GM20431 (cell line): ENCODE results near the gene ADARB2.
"Not testable (repeated sequence)": the region's sequence is repeated elsewhere in the genome, so short reads cannot be mapped to it uniquely, and the experiment has no call there.

Experiments used
- in situ Hi-C: fragments of 300-500 bp; cut with MseI, MboI; formaldehyde crosslinking; loops from one replicate; pipeline ENCODE4 v1.15.0; 2020; ENCODE audit warnings: low sequenced_read_pairs; ENCODE audit not compliant: unreplicated experiment

ADARB2 gene

DNA sequence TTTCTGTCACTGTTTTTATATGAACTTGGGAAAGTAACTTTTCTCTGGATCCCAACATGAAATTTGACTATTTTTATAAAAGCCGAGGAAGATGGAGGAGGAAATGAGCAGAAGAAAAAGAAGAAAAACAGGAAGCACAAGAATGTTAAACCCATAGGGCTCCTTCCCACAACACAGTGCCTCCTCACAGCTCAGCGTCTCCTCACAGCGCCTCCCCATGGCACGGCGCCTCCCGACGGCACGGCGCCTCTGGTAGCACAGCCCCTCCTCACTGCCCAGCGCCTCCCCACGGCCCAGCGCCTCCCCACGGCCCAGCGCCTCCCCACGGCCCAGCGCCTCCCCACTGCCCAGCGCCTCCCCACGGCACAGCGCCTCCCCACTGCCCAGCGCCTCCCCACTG, 410.8 kb downstream of the ADARB2 start:
- in situ Hi-C loops, result not testable (repeated sequence)

- in situ Hi-C loops, result no loop called here
These were observed 412.4 kb downstream of the ADARB2 start for GRCh38 chr10:1324903-1325302.

GRCh38 chr10:1323951-1324350, 413.4 kb downstream of the ADARB2 start:
- in situ Hi-C loops, result no loop called here

DNA sequence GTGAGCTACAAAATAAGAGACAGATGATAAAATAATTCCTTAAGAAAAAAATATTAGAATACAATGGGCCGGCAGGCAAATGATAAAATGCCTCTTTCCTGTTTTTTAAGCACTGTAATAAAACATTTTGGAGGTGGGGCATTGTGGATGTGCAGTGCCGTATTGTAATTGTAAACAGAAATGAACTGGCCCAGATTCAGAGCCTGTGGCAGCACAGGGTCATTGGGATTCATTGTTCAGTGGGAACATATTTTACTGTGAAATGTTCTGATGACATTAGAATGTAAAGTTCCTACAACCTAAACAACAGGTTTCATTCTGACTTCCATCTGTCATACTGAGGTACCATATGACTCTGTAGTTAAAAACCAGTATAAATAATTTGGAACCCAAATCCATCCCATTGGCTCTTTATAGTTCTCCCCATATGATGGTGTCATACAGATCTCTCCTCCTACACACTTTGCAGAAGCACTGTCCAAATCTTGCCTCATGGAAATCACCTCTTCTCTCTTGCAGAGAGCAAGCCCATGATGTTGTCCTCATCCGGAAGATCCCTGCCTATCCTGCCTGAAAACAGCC, 416.5 kb downstream of the ADARB2 start:
- in situ Hi-C loops, result no loop called here

- in situ Hi-C loops, result no loop called here
These were observed 420.5 kb downstream of the ADARB2 start for GRCh38 chr10:1316809-1317143.

DNA sequence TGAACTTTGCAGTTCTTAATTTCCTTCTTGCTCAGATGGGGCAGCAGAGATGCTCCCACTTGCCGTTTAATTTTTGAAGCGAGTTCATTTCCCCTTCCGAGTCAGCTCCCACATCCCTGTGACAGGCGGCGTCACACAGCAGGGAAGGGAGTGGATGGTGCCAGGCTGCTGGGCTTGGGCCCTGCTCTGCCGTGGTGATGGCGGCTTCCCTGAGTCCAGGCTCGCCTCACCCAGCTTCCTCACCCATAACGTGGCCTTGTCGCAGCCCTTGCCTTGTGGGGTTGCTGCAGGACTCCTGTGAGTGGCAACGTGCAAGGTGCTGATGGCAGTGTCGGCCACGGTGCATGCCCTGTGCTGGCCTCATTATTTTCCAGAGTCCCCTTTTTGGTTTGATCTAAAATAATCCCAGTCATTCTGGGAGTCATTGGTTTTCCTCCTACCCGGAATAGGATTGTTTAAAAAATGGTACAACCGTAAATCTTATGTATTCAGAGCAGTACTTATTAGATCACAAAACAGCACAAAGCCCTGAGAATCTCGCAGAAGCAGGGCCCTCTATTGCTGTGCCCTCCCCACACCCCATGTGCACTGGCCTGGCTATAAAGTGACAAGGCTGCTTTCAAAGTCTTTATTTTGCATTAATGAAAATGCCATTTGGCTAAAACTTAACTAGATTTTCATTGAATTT, 421.1 kb downstream of the ADARB2 start:
- in situ Hi-C loops, result no loop called here

- in situ Hi-C loops, result no loop called here
These were observed 422.1 kb downstream of the ADARB2 start for GRCh38 chr10:1315178-1315577.

- in situ Hi-C loops, result no loop called here
These were observed 425.6 kb downstream of the ADARB2 start for GRCh38 chr10:1311726-1312125.

DNA sequence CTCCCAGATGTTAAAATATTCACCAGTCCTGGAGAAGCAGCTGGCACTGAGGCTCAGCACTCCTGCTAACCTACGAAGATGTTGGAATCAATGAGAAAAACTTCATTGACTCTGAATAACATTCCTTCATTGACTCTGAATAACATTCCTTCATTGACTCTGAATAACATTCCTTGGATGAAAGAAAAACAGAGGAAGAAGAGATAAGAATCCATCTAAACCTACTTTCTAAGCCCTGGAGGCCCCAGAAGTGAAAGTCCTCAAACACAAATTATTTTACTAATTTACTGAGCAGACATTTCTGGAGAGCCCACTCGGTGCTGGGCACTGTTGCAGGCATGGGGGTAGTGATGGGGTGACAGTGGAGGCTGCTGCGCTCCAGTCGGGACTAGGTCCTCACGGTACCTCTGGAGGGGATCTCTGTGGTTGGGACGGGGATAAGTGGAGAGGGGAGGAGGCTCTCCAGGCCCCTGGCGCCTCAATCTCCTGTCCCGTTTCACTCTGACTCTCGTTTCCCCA, 427.0 kb downstream of the ADARB2 start:
- in situ Hi-C loops, result no loop called here

- in situ Hi-C loops, result no loop called here
These were observed 427.6 kb downstream of the ADARB2 start for GRCh38 chr10:1309617-1310270.

DNA sequence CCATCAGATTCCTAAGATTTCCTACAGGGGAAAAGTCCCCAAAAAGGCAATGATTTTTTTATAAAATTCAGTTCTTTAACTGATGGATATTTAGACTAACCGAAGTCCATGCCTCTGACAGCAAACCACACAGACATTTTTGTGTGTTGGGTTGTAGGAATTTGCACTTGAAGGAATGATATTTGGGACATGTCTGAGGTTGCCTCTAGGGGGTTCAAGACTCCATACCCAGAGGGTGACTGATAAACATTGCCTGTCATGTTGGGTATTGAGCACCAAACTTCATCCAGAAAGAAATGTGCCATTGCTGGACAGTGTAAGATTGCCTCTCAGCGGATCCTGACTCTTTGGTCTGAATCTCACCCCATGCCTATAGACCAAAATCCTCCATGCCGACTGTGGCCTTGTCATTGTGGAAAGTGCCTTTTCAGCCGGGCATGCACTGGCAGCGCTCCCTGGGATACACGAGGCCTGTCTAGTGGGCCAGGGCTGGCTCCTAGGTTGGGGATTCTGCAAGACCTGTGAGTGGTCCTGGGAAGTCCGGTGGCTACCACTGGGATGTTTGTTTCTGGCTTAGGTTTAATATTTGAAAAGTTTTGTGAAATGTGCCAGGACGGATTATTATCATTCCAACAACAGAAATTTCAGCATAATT, 428.2 kb downstream of the ADARB2 start:
- in situ Hi-C loops, result no loop called here

- in situ Hi-C loops, result no loop called here
These were observed 429.0 kb downstream of the ADARB2 start for GRCh38 chr10:1308173-1308961.

- in situ Hi-C loops, result no loop called here
These were observed 436.2 kb downstream of the ADARB2 start for GRCh38 chr10:1301143-1301542.

DNA sequence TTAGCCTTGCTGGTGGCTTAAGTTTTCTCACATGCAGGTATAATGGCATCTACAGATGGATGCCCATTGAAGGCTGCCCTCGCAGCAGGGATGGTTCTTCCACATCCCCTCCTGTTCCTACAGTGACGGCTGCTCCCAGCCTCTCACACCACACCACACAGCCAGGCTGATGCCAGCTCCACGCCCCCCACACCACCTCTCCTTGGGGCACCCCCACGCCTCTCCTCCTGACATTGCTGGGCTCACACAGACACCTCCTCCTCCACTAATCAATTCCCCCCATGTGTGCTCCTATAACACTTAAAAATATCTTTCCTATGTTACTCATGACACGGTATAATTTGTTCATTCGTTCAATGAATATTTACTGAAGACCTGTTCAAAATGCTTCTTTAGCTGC, 437.1 kb downstream of the ADARB2 start:
- in situ Hi-C loops, result no loop called here

GRCh38 chr10:1299041-1299726, 438.1 kb downstream of the ADARB2 start:
- in situ Hi-C loops, result no loop called here

DNA sequence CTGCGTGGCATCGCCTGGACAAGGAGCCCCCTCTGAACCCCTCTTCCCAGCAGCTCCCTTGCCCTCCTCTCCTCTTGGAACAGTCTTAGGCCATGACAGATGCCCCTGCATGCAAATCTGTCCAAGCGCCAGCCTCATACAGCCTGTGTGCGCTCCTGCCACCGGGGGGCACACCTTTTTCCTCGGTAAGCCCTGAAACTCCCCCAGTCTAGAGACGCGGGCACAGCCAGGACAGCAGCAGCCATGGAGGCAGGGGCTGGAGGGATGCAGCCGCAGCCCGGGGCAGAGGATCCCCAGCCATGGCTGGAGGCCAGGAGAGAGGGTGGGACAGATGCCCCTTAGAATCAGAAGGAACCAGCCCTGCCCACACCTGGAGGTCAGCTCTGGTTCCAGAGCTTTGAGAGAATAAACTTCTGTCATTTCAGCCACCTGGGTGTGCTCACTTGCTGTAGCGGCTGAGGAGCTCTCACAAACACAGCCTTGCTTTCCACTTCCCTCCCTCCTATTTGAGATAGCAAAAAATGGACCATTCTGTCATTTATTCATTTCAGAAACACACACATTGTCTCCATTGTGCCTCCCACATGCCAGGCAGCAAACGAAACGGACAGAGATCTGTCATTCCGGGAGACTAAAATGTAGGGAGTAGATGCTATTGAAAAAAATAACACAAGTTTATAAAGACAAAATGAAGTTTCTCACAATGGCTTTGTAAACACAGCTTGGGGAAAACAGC, 439.6 kb downstream of the ADARB2 start:
- in situ Hi-C loops, result no loop called here

DNA sequence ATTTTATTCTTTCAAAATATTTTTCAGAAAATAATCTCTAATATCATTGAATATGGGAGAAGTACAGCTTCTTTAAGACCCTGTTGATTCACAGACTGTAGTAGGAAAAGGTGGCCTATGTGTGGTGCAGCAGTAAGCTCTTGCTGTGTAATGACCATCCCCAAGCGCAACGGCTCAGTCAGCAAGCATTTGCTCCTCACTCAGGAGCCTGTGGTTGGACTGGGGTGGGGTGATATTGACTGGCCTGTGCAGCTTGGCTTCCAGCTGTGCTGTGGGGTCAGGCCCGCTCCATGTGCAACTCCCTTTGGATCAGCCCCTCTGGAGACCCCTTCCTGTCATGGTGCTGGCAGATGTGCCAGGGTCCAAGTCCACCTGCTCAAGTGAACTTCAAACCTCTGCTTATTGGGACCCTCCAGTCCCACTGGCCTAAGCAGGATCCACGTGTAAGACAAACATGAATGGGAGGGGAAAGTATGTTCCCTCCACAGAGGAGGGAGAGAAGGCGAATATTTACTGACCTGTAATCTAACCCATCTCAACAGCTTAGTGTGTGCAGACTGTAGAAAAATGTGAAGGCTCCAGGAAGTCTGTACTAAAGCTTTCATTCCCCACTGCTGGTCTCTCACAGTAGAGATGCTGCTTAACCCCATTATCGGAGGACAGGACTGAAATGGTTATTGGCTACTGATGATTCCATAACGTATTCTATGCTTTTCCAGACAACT, 441.4 kb downstream of the ADARB2 start:
- in situ Hi-C loops, result no loop called here

DNA sequence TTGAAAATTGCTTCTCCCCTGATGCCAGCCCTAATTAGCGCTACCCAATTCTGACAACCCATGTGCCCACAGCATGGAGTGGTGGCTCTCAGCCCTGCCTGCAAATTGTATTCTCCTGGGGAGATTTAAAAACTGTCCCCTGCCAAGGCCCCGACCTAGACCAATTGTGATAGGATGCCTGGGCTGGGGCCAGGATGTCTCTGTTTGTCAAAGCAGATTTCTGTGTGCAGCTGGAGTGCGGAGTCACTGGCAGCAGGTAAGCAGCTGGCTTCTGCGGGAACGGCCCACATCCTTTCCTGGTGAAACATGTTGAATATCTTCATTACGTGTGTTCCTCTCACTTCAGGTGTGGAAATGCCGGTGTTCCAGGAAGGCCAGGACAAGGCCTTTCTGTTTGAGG, 442.6 kb downstream of the ADARB2 start:
- in situ Hi-C loops, result no loop called here
